Right hindlimb (tissue), 1 donor: ENCODE results near the gene FREM2.

ENCODE experiments used
- DNase-seq: peaks from one replicate; pipeline ENCODE4 v3.0.0-alpha.2; 2018

FREM2 gene

GRCh38 chr13:38686577-38687245 lies at the start of gene FREM2:
Gene FREM2 (plus strand): TSS chr13:38687077. CDS start chr13:38687345, 268 bp downstream.
- peak; percentile 68 for DNase-seq

GRCh38 chr13:38637576-38637975 lies 49.3 kb upstream of the FREM2 start:
- DNase-seq, result no peak

DNA sequence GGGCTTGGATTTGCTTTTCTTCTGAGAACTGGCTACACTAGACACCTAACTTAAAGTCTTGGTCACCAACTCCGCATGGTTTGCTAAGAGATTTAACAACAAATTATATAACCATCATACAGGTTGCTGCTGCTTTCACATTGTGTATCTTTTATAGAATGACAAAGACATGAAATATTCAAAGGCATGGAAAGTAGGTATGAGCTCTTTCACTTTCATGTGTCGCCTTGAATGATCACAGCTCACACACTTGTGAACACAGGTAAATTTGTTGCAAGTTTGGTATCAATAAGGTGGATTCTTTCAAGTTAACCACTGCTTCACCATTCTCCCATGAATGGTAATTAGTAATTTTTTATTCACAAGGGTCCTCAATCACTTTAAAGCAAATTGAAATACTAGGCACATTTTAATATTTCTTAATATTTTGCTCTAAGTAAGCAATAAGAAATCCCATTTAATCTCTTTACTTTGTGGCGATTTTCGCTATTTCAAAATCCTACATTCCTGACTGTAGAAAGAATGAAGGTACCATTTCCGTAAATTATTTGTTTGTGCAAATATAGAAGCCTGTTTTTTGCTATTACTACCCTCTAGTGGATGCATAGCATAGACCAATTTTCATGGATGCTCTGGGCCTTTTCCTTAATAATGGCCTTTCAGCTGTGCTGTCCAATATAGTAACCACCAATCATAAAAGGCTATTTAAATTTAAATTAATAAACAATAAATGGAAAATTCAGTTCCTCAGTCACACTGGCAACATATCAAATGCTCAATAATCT lies 45.5 kb upstream of the FREM2 start:
- no peak for DNase-seq

GRCh38 chr13:38647312-38647711 lies 39.6 kb upstream of the FREM2 start:
- no peak for DNase-seq

- DNase-seq, result no peak
Measured at GRCh38 chr13:38648912-38649311, 38.0 kb upstream of the FREM2 start.

GRCh38 chr13:38656699-38657098 lies 30.2 kb upstream of the FREM2 start:
- DNase-seq, result no peak

- no peak for DNase-seq
Measured at GRCh38 chr13:38657191-38657590, 29.7 kb upstream of the FREM2 start.

DNA sequence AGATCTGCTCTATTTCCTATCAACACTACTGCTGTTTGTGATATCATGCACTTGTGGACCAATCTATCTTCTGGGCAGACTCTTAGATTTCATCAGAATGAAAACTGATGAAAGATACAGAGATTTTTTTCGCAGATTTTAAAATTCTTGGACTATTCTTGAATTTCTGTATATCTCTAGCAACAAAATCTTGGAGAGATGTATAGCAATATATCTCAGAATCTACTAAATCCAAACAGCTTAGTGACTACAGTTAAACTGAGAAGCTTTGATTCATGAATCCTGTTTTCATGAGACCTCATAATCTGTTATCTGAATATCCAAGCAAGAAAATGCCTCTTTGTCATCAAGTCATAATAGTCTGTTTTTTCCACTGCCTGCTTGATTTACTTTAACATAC lies 28.0 kb upstream of the FREM2 start:
- no peak for DNase-seq

DNA sequence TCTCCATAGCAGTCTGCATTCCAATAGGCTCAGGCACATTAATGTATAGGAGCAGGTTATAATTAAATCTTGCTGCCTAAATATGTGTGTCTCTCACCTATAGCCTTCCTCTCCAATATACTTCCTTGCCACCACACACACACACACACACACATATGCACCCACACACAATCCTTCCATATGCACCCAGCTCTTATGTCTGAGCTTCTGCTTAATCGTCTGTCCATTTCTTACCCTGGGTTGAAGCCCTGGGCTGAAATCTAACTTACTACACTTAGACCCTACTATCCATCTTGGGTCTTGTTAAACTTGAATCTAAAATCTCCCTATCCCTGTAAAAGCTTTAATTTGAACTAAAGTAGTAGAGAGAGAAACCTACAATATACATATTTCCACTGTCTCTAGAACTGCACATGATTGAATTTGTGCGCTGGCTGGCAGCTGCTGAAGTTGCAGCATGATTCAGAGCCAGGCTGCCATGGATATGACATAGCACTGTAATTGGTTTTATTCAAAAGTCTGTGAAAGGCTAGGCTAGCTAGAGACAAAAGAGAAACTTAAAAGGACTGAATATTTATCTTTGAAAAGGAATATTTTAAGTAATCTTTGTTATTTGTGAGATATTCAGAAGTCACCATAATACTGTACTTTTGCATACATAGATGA lies 25.7 kb upstream of the FREM2 start:
- no peak for DNase-seq

DNA sequence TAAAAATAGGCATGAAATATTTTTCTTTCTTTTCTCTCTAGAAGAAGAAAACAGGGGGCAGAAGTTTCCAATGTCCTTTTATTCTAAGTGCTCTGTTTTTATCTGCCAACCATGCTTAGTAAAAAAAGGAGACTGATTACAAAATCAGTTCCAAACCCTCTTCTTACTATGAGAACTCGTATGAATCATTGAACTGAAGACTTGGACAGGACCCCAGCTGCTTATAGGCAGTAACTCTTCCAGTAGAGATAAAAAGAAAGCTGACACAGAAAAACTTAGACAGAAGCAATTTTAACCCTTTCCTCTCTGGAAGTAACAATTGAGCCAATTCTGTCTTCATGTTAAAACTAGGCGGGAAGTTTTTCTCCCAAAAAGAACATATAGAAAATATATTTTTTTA lies 24.5 kb upstream of the FREM2 start:
- DNase-seq, result no peak

DNA sequence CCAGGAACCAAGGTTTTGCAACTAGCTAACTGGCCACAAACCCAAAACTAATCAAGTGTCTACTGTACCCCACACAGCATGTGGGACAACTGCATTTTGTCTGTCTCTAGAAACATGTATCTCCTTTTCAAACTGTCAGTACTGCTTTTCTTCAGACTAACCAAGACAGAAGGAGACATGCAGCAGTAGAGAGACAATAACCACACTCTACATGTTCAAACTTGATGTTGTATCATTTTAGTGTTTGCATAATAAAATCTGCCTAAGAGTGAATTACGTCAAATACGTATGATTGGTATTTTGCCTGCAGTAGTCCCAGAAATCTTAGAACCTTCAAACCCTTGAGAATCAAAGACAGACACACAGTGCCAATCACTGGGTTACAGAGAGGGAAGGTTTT lies 22.0 kb upstream of the FREM2 start:
- DNase-seq, result no peak

- DNase-seq, result no peak
Measured at GRCh38 chr13:38667526-38668109, 19.3 kb upstream of the FREM2 start.

- DNase-seq, result no peak
Measured at GRCh38 chr13:38669234-38669964, 17.5 kb upstream of the FREM2 start.

GRCh38 chr13:38670627-38671026 lies 16.2 kb upstream of the FREM2 start:
- DNase-seq, result no peak

GRCh38 chr13:38671980-38672379 lies 14.9 kb upstream of the FREM2 start:
- DNase-seq, result no peak

- DNase-seq, result no peak
Measured at GRCh38 chr13:38674208-38674607, 12.7 kb upstream of the FREM2 start.

- no peak for DNase-seq
Measured at GRCh38 chr13:38680912-38681311, 6.0 kb upstream of the FREM2 start.

- DNase-seq, result no peak
Measured at GRCh38 chr13:38684714-38685113, 2.2 kb upstream of the FREM2 start.

- no peak for DNase-seq
Measured at GRCh38 chr13:38685431-38685830, 1.4 kb upstream of the FREM2 start.

GRCh38 chr13:38685974-38686576 lies 802 bp upstream of the FREM2 start:
- DNase-seq, result no peak

- DNase-seq, result peak; percentile 21
Measured at GRCh38 chr13:38687246-38688229, 661 bp downstream of the FREM2 start.
